Heart left ventricle (tissue), 13 donors: ENCODE results near the gene ZNF500.

ENCODE experiments used
- CTCF ChIP-seq, 12 donors: fragments of 200-600 bp; sonication (generic) in 4 of 12; IDR thresholded peaks; one replicate each; pipeline versions ENCODE4 v1.5.0 to v1.8.0; 2018 to 2022; ENCODE audit warnings: antibody characterized with exemption in 12 of 12, mild to moderate bottlenecking in 5 of 12
- POLR2A ChIP-seq, 2 donors: fragments of 450-650 bp; IDR thresholded peaks; one replicate each; pipeline ENCODE4 v1.6.1; 2017; ENCODE audit warnings: antibody characterized with exemption in 2 of 2, mild to moderate bottlenecking in 2 of 2, moderate library complexity in 2 of 2
- donor health status: ischemic (EF 13 %, LVEDD 7.1; RV severe dilation, severe dysfunction).
- donor health status: DM: no; HTN: yes; CAD: no.
- donor health status: DM: no; HTN: no; CAD: no.
- donor health status: ischemic (EF 25% LVEDD 6.9; RV normal size, moderate dysfunction).
- donor health status: ischemic (EF 25% LVEDD 5.7; RV mildly dilated, moderate dysfunction).
- donor health status: ischemic (EF 35%, LVEDD 5.7; RV mildly dilated, moderate dysfunction).
- donor health status: nonischemic (EF 11% LVEDD 7.7; RV severe dilation, severe dysfunction).
- donor health status: DM: yes; HTN: yes; CAD: no.
- donor health status: PGD.
- donor health status: ischemic (EF 29% LVEDD 5.4; RV normal size, mild dysfunction).
- donor health status: nonischemic (EF 23%, LVEDD 6.1; RV moderate dilation, normal function).

- TF ChIP-seq POLR2A (IDR thresholded peaks at IDR 0.05) (no peak), CTCF (IDR thresholded peaks at IDR 0.05) (no peak)
These were observed 28.3 kb upstream of the ZNF500 start, which contains the start of gene SMIM22 for GRCh38 chr16:4795181-4795827.
